Posterior vena cava (tissue), 2 donors: Measurements from ENCODE around the gene COASY. TPM values are rescaled to one million over a fixed set of nuclear protein-coding genes. Genes with fewer than 3 reads are reported as not detected.

ENCODE experiments used
- DNase-seq: peaks from one replicate; pipeline ENCODE4 v3.0.0-alpha.2; 2020; ENCODE audit warnings: low spot score
- intact Hi-C, 2 donors: fragments of 100-400 bp; cut with DNase I; formaldehyde crosslinking; loops; one replicate each; pipeline versions ENCODE4 v1.14.1 to v1.14.2; 2022 to 2023
- long read RNA-seq, 2 donors: library from polyadenylated mRNA; unstranded; transcript quantifications; one replicate each; pipeline ENCODE4 v2.0.0, GENCODE V29; 2020 to 2021
- total RNA-seq, 2 donors: library from RNA; stranded (reverse); fragmentation: NEBNext Ultra II Directional; extraction: Animal tissue kit (Norgen Biotek cat#: 25700); gene quantifications; one replicate each; pipeline ENCODE4 v1.2.1, GENCODE V29; 2021
- donor health status: DM: yes; HTN: yes; CAD: no.
- donor health status: DM: yes; HTN: yes; CAD: no.

The COASY gene
- total RNA-seq = 10 to 100 TPM; 34.0 TPM
- long read RNA-seq, donor 1, partial matches to known transcripts = 1 of 12 reads
- long read RNA-seq, donor 1, other reads (novel, unspliced or antisense) = 3 of 12 reads
- long read RNA-seq, donor 2, transcript COASY-202 (10 exons, 2,071 nt) = minor isoform, 9 of 39 reads
- long read RNA-seq, donor 2, transcript COASY-201 (9 exons, 2,458 nt) = major isoform, 19 of 39 reads
- long read RNA-seq, donor 2, partial matches to known transcripts = 0 of 39 reads
- long read RNA-seq, donor 2, other reads (novel, unspliced or antisense) = 10 of 39 reads

GRCh38 chr17:42561897-42562387 is at the start of gene COASY:
Gene COASY (plus strand): TSS chr17:42562148. CDS start chr17:42562623, 475 bp downstream.
- peak; percentile 99 for DNase-seq
- intact Hi-C loops = no loop called here

- intact Hi-C loops = no loop called here
- peak; percentile 23 for DNase-seq
Measured at GRCh38 chr17:42512246-42512645, 49.7 kb upstream of the COASY start.

- intact Hi-C loops = no loop called here
- peak; percentile 53 for DNase-seq
Measured at GRCh38 chr17:42512733-42513251, 49.2 kb upstream of the COASY start.

- intact Hi-C loops = no loop called here
- peak; percentile 57 for DNase-seq
Measured at GRCh38 chr17:42513686-42514085, 48.3 kb upstream of the COASY start.

GRCh38 chr17:42514279-42514678 is 47.7 kb upstream of the COASY start:
- peak; percentile 62 for DNase-seq
- intact Hi-C loops = no loop called here

GRCh38 chr17:42514867-42515266 is 47.1 kb upstream of the COASY start:
- peak; percentile 31 for DNase-seq
- intact Hi-C loops = loop anchor here in 1 of 2 donors (5.0 kb wide), 1 partner anchor 193 kb away; no protein-coding TSS in a partner anchor

- DNase-seq = peak; percentile 97
- intact Hi-C loops = loop anchor here in 1 of 2 donors (5.0 kb wide), 1 partner anchor 195 kb away; no protein-coding TSS in a partner anchor
Measured at GRCh38 chr17:42517516-42517915, 44.4 kb upstream of the COASY start.

GRCh38 chr17:42518046-42518754 is 43.7 kb upstream of the COASY start:
- intact Hi-C loops = loop anchor here in 1 of 2 donors (5.0 kb wide), 1 partner anchor 196 kb away; no protein-coding TSS in a partner anchor
- peak; percentile 95 for DNase-seq

- intact Hi-C loops = loop anchor here in 1 of 2 donors (5.0 kb wide), 1 partner anchor 197 kb away; no protein-coding TSS in a partner anchor
- DNase-seq = peak; percentile 84
Measured at GRCh38 chr17:42518755-42519545, 43.0 kb upstream of the COASY start.

GRCh38 chr17:42519546-42520491 is 42.1 kb upstream of the COASY start:
- DNase-seq = peak; percentile 97
- intact Hi-C loops = loop anchor here in 1 of 2 donors (5.0 kb wide), 2 partner anchors 98 to 198 kb away; partner anchors contain the start of gene CAVIN1

GRCh38 chr17:42520540-42520951 is 41.4 kb upstream of the COASY start:
- intact Hi-C loops = loop anchor here in 1 of 2 donors (5.0 kb wide), 1 partner anchor 98 kb away; the partner anchor contains the start of gene CAVIN1
- peak; percentile 69 for DNase-seq

GRCh38 chr17:42521036-42521435 is 40.9 kb upstream of the COASY start:
- DNase-seq = peak; percentile 70
- intact Hi-C loops = loop anchor here in 1 of 2 donors (5.0 kb wide), 1 partner anchor 99 kb away; the partner anchor contains the start of gene CAVIN1

GRCh38 chr17:42521666-42522262 is 40.2 kb upstream of the COASY start:
- peak; percentile 80 for DNase-seq
- intact Hi-C loops = loop anchor here in 1 of 2 donors (5.0 kb wide), 1 partner anchor 99 kb away; the partner anchor contains the start of gene CAVIN1

- intact Hi-C loops = loop anchor here in 1 of 2 donors (5.0 kb wide), 1 partner anchor 100 kb away; the partner anchor contains the start of gene CAVIN1
- peak; percentile 78 for DNase-seq
Measured at GRCh38 chr17:42522263-42522790, 39.6 kb upstream of the COASY start.

- intact Hi-C loops = loop anchor here in 1 of 2 donors (5.0 kb wide), 1 partner anchor 101 kb away; the partner anchor contains the start of gene CAVIN1
- DNase-seq = peak; percentile 28
Measured at GRCh38 chr17:42522798-42523278, 39.1 kb upstream of the COASY start.

- intact Hi-C loops = loop anchor here in 1 of 2 donors (5.0 kb wide), 1 partner anchor 203 kb away; no protein-coding TSS in a partner anchor
- DNase-seq = peak; percentile 26
Measured at GRCh38 chr17:42525221-42525620, 36.7 kb upstream of the COASY start.
